A549 (cell line): Measurements from ENCODE around the gene HPN.

Experiments
- BCL3 ChIP-seq: fragments of >200 bp; sonication (Bioruptor Twin); formaldehyde crosslinking; IDR thresholded peaks from 3 replicates; pipeline ENCODE4 v1.6.1; 2016
- CTCF ChIP-seq: fragments of >200 bp; sonication (Bioruptor Twin); formaldehyde crosslinking; IDR thresholded peaks from 3 replicates; pipeline ENCODE4 v1.5.1; 2016
- E2F6 ChIP-seq: IDR thresholded peaks from 2 replicates; pipeline ENCODE4 v1.6.1; 2012; ENCODE audit warnings: low read depth, borderline replicate concordance
- FOSL2 ChIP-seq, 2 experiments: fragments of 450-650 bp in 1 of 2; fragments of >200 bp in 1 of 2; sonication (Bioruptor Twin) in 1 of 2; formaldehyde crosslinking; IDR thresholded peaks; 2 replicates each; pipeline versions ENCODE4 v1.5.0 to v1.6.1; 2016 to 2020; ENCODE audit warnings: mild to moderate bottlenecking in 1 of 2, moderate library complexity in 1 of 2
- KDM1A ChIP-seq: fragments of 200-600 bp; sonication (generic); IDR thresholded peaks from 2 replicates; pipeline ENCODE4 v1.6.1; 2016; ENCODE audit warnings: low read depth, mild to moderate bottlenecking
- MAX ChIP-seq: IDR thresholded peaks from 2 replicates; pipeline ENCODE4 v1.6.1; 2012
- POLR2A ChIP-seq: IDR thresholded peaks from 2 replicates; pipeline ENCODE4 v1.6.1; 2012; ENCODE audit warnings: mild to moderate bottlenecking, low read length
- RAD21 ChIP-seq, 2 experiments: fragments of >200 bp in 1 of 2; sonication (Bioruptor Twin) in 1 of 2; formaldehyde crosslinking in 1 of 2; IDR thresholded peaks in 1 of 2; conservative IDR thresholded peaks in 1 of 2; 2 replicates in 1 of 2; 3 replicates in 1 of 2; pipeline ENCODE4 v1.6.1; 2012 to 2018; ENCODE audit warnings: inconsistent platforms in 1 of 2
- REST ChIP-seq: fragments of 200-600 bp; sonication (generic); IDR thresholded peaks from 2 replicates; pipeline ENCODE4 v1.6.1; 2016; ENCODE audit warnings: antibody characterized with exemption, mild to moderate bottlenecking, moderate library complexity
- RFX5 ChIP-seq: fragments of 450-650 bp; IDR thresholded peaks from 2 replicates; pipeline ENCODE4 v1.7.1; 2014; ENCODE audit warnings: antibody characterized with exemption, mild to moderate bottlenecking, moderate library complexity

- TF ChIP-seq KDM1A (no peak), MAX (no peak), CTCF (no peak), RAD21 (conservative IDR thresholded peaks at IDR 0.05 in 1 of 2, IDR thresholded peaks at IDR 0.05 in 1 of 2) (no peak; a peak in 2 of 5 replicates), FOSL2 (IDR thresholded peaks at IDR 0.05) (no peak), FOSL2 (CRISPR knock-in tag; IDR thresholded peaks at IDR 0.05) (no peak), BCL3 (no peak; the same call in 2 of the 3 replicates), POLR2A (peak; percentile 46; the same call in 1 of the 2 replicates), RFX5 (no peak), E2F6 (no peak; the same call in 1 of the 2 replicates), REST (no peak)
These were observed 41.2 kb upstream of the HPN start for GRCh38 chr19:35000338-35000646.
